Measurements from ENCODE around the gene SLC41A1.

Gene SLC41A1

GRCh38 chr1:205800981-205801703 lies 11.9 kb downstream of the SLC41A1 start:
- Histone ChIP-seq H3K9ac (ENCODE audit: low read depth, low read length) (peak overlapping the region; percentile 47), H3K9me3 (ENCODE audit: control insufficient read depth, insufficient read depth, low read length) (no peaks in the 10 kb centered on the region), H3K36me3 (ENCODE audit: control insufficient read depth, insufficient read depth, low read length) (peaks cover 34% of the 10 kb centered on the region), H3K27me3 (ENCODE audit: control insufficient read depth, insufficient read depth, low read length) (no peaks in the 10 kb centered on the region), H3K4me3 (ENCODE audit: low read depth, low read length) (no peak overlapping the region), H3K4me1 (ENCODE audit: control insufficient read depth, insufficient read depth, low read length) (no peaks in the 10 kb centered on the region)

- Histone ChIP-seq H3K9ac (ENCODE audit: low read depth, low read length) (no peak overlapping the region), H3K27me3 (ENCODE audit: control insufficient read depth, insufficient read depth, low read length) (no peaks in the 10 kb centered on the region), H3K36me3 (ENCODE audit: control insufficient read depth, insufficient read depth, low read length) (peaks cover 34% of the 10 kb centered on the region), H3K4me1 (ENCODE audit: control insufficient read depth, insufficient read depth, low read length) (no peaks in the 10 kb centered on the region), H3K9me3 (ENCODE audit: control insufficient read depth, insufficient read depth, low read length) (no peaks in the 10 kb centered on the region), H3K4me3 (ENCODE audit: low read depth, low read length) (no peak overlapping the region)
Observed at GRCh38 chr1:205800427-205800826, 12.6 kb downstream of the SLC41A1 start.

- Histone ChIP-seq H3K9ac (ENCODE audit: low read depth, low read length) (no peak overlapping the region), H3K27me3 (ENCODE audit: control insufficient read depth, insufficient read depth, low read length) (no peaks in the 10 kb centered on the region), H3K9me3 (ENCODE audit: control insufficient read depth, insufficient read depth, low read length) (no peaks in the 10 kb centered on the region), H3K36me3 (ENCODE audit: control insufficient read depth, insufficient read depth, low read length) (peaks cover 42% of the 10 kb centered on the region), H3K4me1 (ENCODE audit: control insufficient read depth, insufficient read depth, low read length) (no peaks in the 10 kb centered on the region), H3K4me3 (ENCODE audit: low read depth, low read length) (no peak overlapping the region)
Observed at GRCh38 chr1:205798577-205798976, 14.4 kb downstream of the SLC41A1 start.

- Histone ChIP-seq H3K4me1 (ENCODE audit: control insufficient read depth, insufficient read depth, low read length) (no peaks in the 10 kb centered on the region), H3K9ac (ENCODE audit: low read depth, low read length) (no peak overlapping the region), H3K27me3 (ENCODE audit: control insufficient read depth, insufficient read depth, low read length) (no peaks in the 10 kb centered on the region), H3K4me3 (ENCODE audit: low read depth, low read length) (no peak overlapping the region), H3K9me3 (ENCODE audit: control insufficient read depth, insufficient read depth, low read length) (no peaks in the 10 kb centered on the region), H3K36me3 (ENCODE audit: control insufficient read depth, insufficient read depth, low read length) (peaks cover 43% of the 10 kb centered on the region)
Observed at GRCh38 chr1:205797168-205797567, 15.8 kb downstream of the SLC41A1 start.

- Histone ChIP-seq H3K9me3 (ENCODE audit: control insufficient read depth, insufficient read depth, low read length) (no peaks in the 10 kb centered on the region), H3K4me3 (ENCODE audit: low read depth, low read length) (no peak overlapping the region), H3K27me3 (ENCODE audit: control insufficient read depth, insufficient read depth, low read length) (no peaks in the 10 kb centered on the region), H3K4me1 (ENCODE audit: control insufficient read depth, insufficient read depth, low read length) (no peaks in the 10 kb centered on the region), H3K36me3 (ENCODE audit: control insufficient read depth, insufficient read depth, low read length) (peaks cover 48% of the 10 kb centered on the region), H3K9ac (ENCODE audit: low read depth, low read length) (no peak overlapping the region)
Observed at GRCh38 chr1:205794011-205794730, 18.8 kb downstream of the SLC41A1 start.

GRCh38 chr1:205792961-205793673 lies 19.9 kb downstream of the SLC41A1 start:
- H3K4me3 ChIP-seq (ENCODE audit: low read depth, low read length), result no peak overlapping the region
- H3K4me1 ChIP-seq (ENCODE audit: control insufficient read depth, insufficient read depth, low read length), result no peaks in the 10 kb centered on the region
- H3K9me3 ChIP-seq (ENCODE audit: control insufficient read depth, insufficient read depth, low read length), result no peaks in the 10 kb centered on the region
- H3K27me3 ChIP-seq (ENCODE audit: control insufficient read depth, insufficient read depth, low read length), result no peaks in the 10 kb centered on the region
- H3K36me3 ChIP-seq (ENCODE audit: control insufficient read depth, insufficient read depth, low read length), result peaks cover 39% of the 10 kb centered on the region
- H3K9ac ChIP-seq (ENCODE audit: low read depth, low read length), result no peak overlapping the region

- Histone ChIP-seq H3K36me3 (ENCODE audit: control insufficient read depth, insufficient read depth, low read length) (peaks cover 33% of the 10 kb centered on the region), H3K27me3 (ENCODE audit: control insufficient read depth, insufficient read depth, low read length) (no peaks in the 10 kb centered on the region), H3K9ac (ENCODE audit: low read depth, low read length) (no peak overlapping the region), H3K4me1 (ENCODE audit: control insufficient read depth, insufficient read depth, low read length) (no peaks in the 10 kb centered on the region), H3K4me3 (ENCODE audit: low read depth, low read length) (no peak overlapping the region), H3K9me3 (ENCODE audit: control insufficient read depth, insufficient read depth, low read length) (no peaks in the 10 kb centered on the region)
Observed at GRCh38 chr1:205792481-205792881, 20.5 kb downstream of the SLC41A1 start.

GRCh38 chr1:205791568-205792180 lies 21.3 kb downstream of the SLC41A1 start:
- Histone ChIP-seq H3K9me3 (ENCODE audit: control insufficient read depth, insufficient read depth, low read length) (no peaks in the 10 kb centered on the region), H3K9ac (ENCODE audit: low read depth, low read length) (no peak overlapping the region), H3K4me1 (ENCODE audit: control insufficient read depth, insufficient read depth, low read length) (no peaks in the 10 kb centered on the region), H3K36me3 (ENCODE audit: control insufficient read depth, insufficient read depth, low read length) (peaks cover 25% of the 10 kb centered on the region), H3K4me3 (ENCODE audit: low read depth, low read length) (no peak overlapping the region), H3K27me3 (ENCODE audit: control insufficient read depth, insufficient read depth, low read length) (no peaks in the 10 kb centered on the region)

GRCh38 chr1:205787287-205787916 lies 25.6 kb downstream of the SLC41A1 start:
- Histone ChIP-seq H3K27me3 (ENCODE audit: control insufficient read depth, insufficient read depth, low read length) (no peaks in the 10 kb centered on the region), H3K9ac (ENCODE audit: low read depth, low read length) (no peak overlapping the region), H3K4me3 (ENCODE audit: low read depth, low read length) (no peak overlapping the region), H3K36me3 (ENCODE audit: control insufficient read depth, insufficient read depth, low read length) (peaks cover 16% of the 10 kb centered on the region), H3K4me1 (ENCODE audit: control insufficient read depth, insufficient read depth, low read length) (no peaks in the 10 kb centered on the region), H3K9me3 (ENCODE audit: control insufficient read depth, insufficient read depth, low read length) (no peaks in the 10 kb centered on the region)

- Histone ChIP-seq H3K36me3 (ENCODE audit: control insufficient read depth, insufficient read depth, low read length) (peaks cover 11% of the 10 kb centered on the region), H3K4me1 (ENCODE audit: control insufficient read depth, insufficient read depth, low read length) (no peaks in the 10 kb centered on the region), H3K9me3 (ENCODE audit: control insufficient read depth, insufficient read depth, low read length) (no peaks in the 10 kb centered on the region), H3K9ac (ENCODE audit: low read depth, low read length) (no peak overlapping the region), H3K4me3 (ENCODE audit: low read depth, low read length) (no peak overlapping the region), H3K27me3 (ENCODE audit: control insufficient read depth, insufficient read depth, low read length) (no peaks in the 10 kb centered on the region)
Observed at GRCh38 chr1:205786601-205787000, 26.4 kb downstream of the SLC41A1 start.

- Histone ChIP-seq H3K9me3 (ENCODE audit: control insufficient read depth, insufficient read depth, low read length) (no peaks in the 10 kb centered on the region), H3K4me3 (ENCODE audit: low read depth, low read length) (no peak overlapping the region), H3K9ac (ENCODE audit: low read depth, low read length) (no peak overlapping the region), H3K27me3 (ENCODE audit: control insufficient read depth, insufficient read depth, low read length) (no peaks in the 10 kb centered on the region), H3K4me1 (ENCODE audit: control insufficient read depth, insufficient read depth, low read length) (no peaks in the 10 kb centered on the region), H3K36me3 (ENCODE audit: control insufficient read depth, insufficient read depth, low read length) (peaks cover 6% of the 10 kb centered on the region)
Observed at GRCh38 chr1:205785446-205785845, 27.6 kb downstream of the SLC41A1 start.
